Liver (tissue), 9 donors: ENCODE measurements around the gene GRID1. TPM values are rescaled to one million over a fixed set of nuclear protein-coding genes. Genes with fewer than 3 reads are reported as not detected.

ENCODE experiments used
- DNase-seq: peaks from one replicate; pipeline ENCODE4 v3.0.0-alpha.2; 2017; ENCODE audit warnings: low spot score
- H3K27ac ChIP-seq, 2 donors: one replicate each; pipeline ENCODE4 v1.7.0; 2013; ENCODE audit warnings: inconsistent platforms in 2 of 2, low read length in 2 of 2, control low read depth in 1 of 2, low read depth in 1 of 2, mild to moderate bottlenecking in 1 of 2
- H3K27me3 ChIP-seq, 4 donors: one replicate each; pipeline versions ENCODE4 v1.6.1 to v1.7.0; 2013; ENCODE audit warnings: low read length in 3 of 4, inconsistent platforms in 1 of 4, mild to moderate bottlenecking in 1 of 4, moderate library complexity in 1 of 4; ENCODE audit not compliant: control insufficient read depth in 4 of 4, insufficient read depth in 4 of 4
- H3K36me3 ChIP-seq, 4 donors: one replicate each; pipeline versions ENCODE4 v1.6.1 to v1.7.0; 2013; ENCODE audit warnings: low read length in 3 of 4, mild to moderate bottlenecking in 3 of 4, low read depth in 1 of 4, moderate library complexity in 1 of 4; ENCODE audit not compliant: control insufficient read depth in 4 of 4, insufficient read depth in 3 of 4
- H3K4me1 ChIP-seq, 4 donors: one replicate each; pipeline versions ENCODE4 v1.6.1 to v1.7.0; 2013; ENCODE audit warnings: low read length in 3 of 4, mild to moderate bottlenecking in 3 of 4, moderate library complexity in 1 of 4; ENCODE audit not compliant: control insufficient read depth in 4 of 4, insufficient read depth in 4 of 4
- H3K4me3 ChIP-seq, 3 donors: one replicate each; pipeline versions ENCODE4 v1.6.1 to v1.7.0; 2013; ENCODE audit warnings: low read length in 3 of 3, control low read depth in 1 of 3, low read depth in 1 of 3, mild to moderate bottlenecking in 1 of 3
- H3K9ac ChIP-seq, 2 donors: one replicate each; pipeline ENCODE4 v1.7.0; 2013; ENCODE audit warnings: low read length in 2 of 2, mild to moderate bottlenecking in 2 of 2, moderate library complexity in 2 of 2, control low read depth in 1 of 2, low read depth in 1 of 2
- H3K9me3 ChIP-seq, 4 donors: one replicate each; pipeline versions ENCODE4 v1.6.1 to v1.7.0; 2013; ENCODE audit warnings: low read length in 3 of 4; ENCODE audit not compliant: control insufficient read depth in 4 of 4
- FOXA1 ChIP-seq: IDR thresholded peaks from 2 replicates; pipeline ENCODE4 v1.6.1; 2016; ENCODE audit warnings: antibody characterized with exemption
- FOXA2 ChIP-seq: IDR thresholded peaks from 2 replicates; pipeline ENCODE4 v1.6.1; 2016; ENCODE audit warnings: antibody characterized with exemption
- GABPA ChIP-seq, 2 donors: IDR thresholded peaks in 1 of 2; conservative IDR thresholded peaks in 1 of 2; 2 replicates each; pipeline ENCODE4 v1.6.1; 2016; ENCODE audit warnings: antibody characterized with exemption in 2 of 2, mild to moderate bottlenecking in 1 of 2, moderate library complexity in 1 of 2
- NR2F2 ChIP-seq: IDR thresholded peaks from 2 replicates; pipeline ENCODE4 v1.6.1; 2016; ENCODE audit warnings: antibody characterized with exemption
- RAD21 ChIP-seq, 2 donors: IDR thresholded peaks; 2 replicates each; pipeline ENCODE4 v1.6.1; 2016; ENCODE audit warnings: antibody characterized with exemption in 2 of 2, mild to moderate bottlenecking in 2 of 2
- RXRA ChIP-seq, 2 donors: IDR thresholded peaks; 2 replicates each; pipeline ENCODE4 v1.6.1; 2017 to 2018; ENCODE audit warnings: antibody characterized with exemption in 2 of 2, mild to moderate bottlenecking in 1 of 2
- TAF1 ChIP-seq: conservative IDR thresholded peaks from 2 replicates; pipeline ENCODE4 v1.6.1; 2016; ENCODE audit warnings: antibody characterized with exemption, mild to moderate bottlenecking
- WGBS: extraction: QIAGEN DNeasy Blood & Tissue Kit; methylation state at CpG from one replicate; pipeline ENCODE4 v1.1.7; 2013; 5-methylcytosine and 5-hydroxymethylcytosine counted together
- polyA plus RNA-seq, 2 donors: library from polyadenylated mRNA; stranded (reverse) in 1 of 2; unstranded in 1 of 2; fragments of 200-250 nt in 1 of 2; fragments of >200 nt in 1 of 2; fragmentation: Nextera tagmentation in 1 of 2; extraction: Ambion mirVana in 1 of 2; gene quantifications; one replicate each; pipeline versions ENCODE4 v1.2.1 to v1.2.3, GENCODE V29; 2013 to 2015
- total RNA-seq, 2 donors: library from RNA; depleted of rRNA; stranded (reverse); fragments of >200 nt; gene quantifications; one replicate each; pipeline ENCODE4 v1.2.3, GENCODE V29; 2014
- TF ChIP-seq, protein P1 (sequence below): IDR thresholded peaks from 2 replicates; pipeline ENCODE4 v1.6.1; 2016; ENCODE audit warnings: antibody characterized with exemption
- TF ChIP-seq, protein P2 (sequence below): IDR thresholded peaks from 2 replicates; pipeline ENCODE4 v1.6.1; 2016; ENCODE audit warnings: antibody characterized with exemption
- TF ChIP-seq, protein P3 (sequence below): fragments of 150-350 bp; IDR thresholded peaks from 2 replicates; pipeline ENCODE4 v1.5.1; 2017; ENCODE audit warnings: improper control_type of control experiment, low read depth, low read length; ENCODE audit not compliant: missing input control
- TF ChIP-seq, protein P4 (sequence below): IDR thresholded peaks from 2 replicates; pipeline ENCODE4 v1.6.1; 2016; ENCODE audit warnings: antibody characterized with exemption
- TF ChIP-seq, protein P5 (sequence below): IDR thresholded peaks from 2 replicates; pipeline ENCODE4 v1.6.1; 2016; ENCODE audit warnings: antibody characterized with exemption, mild to moderate bottlenecking
- donor health status: healthy.
- donor health status: healthy.
- donor health status: healthy.
- donor health status: healthy.
- donor health status: healthy.

Gene GRID1
- total and polyA plus RNA-seq, 4 donors, result 0.09 to 0.17 (median 0.14) TPM; not detected in 1

DNA sequence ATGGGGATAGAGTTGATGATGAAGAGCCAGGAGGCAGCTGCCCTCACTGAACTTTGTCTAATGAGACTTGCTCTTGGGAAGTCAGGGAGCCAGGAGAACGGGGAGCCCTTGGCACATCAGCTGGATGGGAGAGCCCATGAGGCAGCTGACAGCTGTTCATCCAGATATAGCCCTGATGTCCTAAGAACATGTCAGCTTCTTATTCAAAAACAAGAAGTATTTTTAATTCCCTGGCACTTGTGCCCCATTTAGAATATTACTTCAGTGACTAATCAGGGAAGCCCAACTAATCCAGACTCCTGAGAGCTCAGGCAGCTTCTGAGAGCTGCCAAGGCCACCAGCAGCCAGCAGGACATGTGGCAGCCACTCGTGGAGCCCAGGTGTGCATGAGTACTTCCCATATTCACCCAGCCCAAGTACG is 363.4 kb downstream of the GRID1 start:
- H3K4me1 ChIP-seq, result peaks cover 0 to 4% (median 0%) of the 10 kb centered on the region in 4 donors
- 78% methylated on average over 3 of the region's 3 CpGs for WGBS

DNA sequence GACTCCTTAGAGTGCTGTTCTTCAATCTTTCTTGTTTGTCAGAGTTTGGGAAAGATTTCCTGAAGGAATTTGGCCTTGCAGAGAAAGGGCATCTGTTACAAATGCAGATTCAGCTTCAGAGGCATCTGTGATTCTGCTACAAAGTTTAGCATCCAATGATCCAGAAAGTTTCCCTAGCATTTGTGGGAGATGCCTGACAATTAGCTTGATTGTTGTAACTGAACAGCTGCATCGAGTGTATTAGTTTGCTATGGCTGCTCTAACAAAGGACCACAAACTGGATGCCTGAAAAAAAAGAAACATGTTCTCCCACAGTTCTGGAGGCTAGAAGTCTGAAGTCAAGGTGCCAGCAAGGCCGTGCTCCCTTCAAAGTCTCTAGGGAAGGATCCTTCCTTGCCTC is 365.1 kb downstream of the GRID1 start:
- no peak overlapping the region for H3K4me3 ChIP-seq
- H3K36me3 ChIP-seq, result no peaks in the 10 kb centered on the region
- H3K4me1 ChIP-seq, result peaks cover 0 to 4% (median 0%) of the 10 kb centered on the region in 4 donors
- no peak overlapping the region for H3K9ac ChIP-seq
- H3K27ac ChIP-seq, result no peak overlapping the region
- WGBS, result 78% methylated on average over 2 of the region's 2 CpGs
- H3K9me3 ChIP-seq, result no peaks in the 10 kb centered on the region
- no peak for DNase-seq
- no peaks in the 10 kb centered on the region for H3K27me3 ChIP-seq
- TF ChIP-seq FOXA2, result no peak
- TF ChIP-seq TAF1, result no peak
- TF ChIP-seq FOXA1, result no peak
- TF ChIP-seq, protein P1, sequence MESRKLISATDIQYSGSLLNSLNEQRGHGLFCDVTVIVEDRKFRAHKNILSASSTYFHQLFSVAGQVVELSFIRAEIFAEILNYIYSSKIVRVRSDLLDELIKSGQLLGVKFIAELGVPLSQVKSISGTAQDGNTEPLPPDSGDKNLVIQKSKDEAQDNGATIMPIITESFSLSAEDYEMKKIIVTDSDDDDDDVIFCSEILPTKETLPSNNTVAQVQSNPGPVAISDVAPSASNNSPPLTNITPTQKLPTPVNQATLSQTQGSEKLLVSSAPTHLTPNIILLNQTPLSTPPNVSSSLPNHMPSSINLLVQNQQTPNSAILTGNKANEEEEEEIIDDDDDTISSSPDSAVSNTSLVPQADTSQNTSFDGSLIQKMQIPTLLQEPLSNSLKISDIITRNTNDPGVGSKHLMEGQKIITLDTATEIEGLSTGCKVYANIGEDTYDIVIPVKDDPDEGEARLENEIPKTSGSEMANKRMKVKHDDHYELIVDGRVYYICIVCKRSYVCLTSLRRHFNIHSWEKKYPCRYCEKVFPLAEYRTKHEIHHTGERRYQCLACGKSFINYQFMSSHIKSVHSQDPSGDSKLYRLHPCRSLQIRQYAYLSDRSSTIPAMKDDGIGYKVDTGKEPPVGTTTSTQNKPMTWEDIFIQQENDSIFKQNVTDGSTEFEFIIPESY, result no peak
- TF ChIP-seq NR2F2, result no peak
- no peak for TF ChIP-seq GABPA (IDR thresholded peaks at IDR 0.05 in 1 of 2, conservative IDR thresholded peaks at IDR 0.05 in 1 of 2)
- TF ChIP-seq, protein P2, sequence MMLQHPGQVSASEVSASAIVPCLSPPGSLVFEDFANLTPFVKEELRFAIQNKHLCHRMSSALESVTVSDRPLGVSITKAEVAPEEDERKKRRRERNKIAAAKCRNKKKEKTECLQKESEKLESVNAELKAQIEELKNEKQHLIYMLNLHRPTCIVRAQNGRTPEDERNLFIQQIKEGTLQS, result no peak
- TF ChIP-seq, protein P3, sequence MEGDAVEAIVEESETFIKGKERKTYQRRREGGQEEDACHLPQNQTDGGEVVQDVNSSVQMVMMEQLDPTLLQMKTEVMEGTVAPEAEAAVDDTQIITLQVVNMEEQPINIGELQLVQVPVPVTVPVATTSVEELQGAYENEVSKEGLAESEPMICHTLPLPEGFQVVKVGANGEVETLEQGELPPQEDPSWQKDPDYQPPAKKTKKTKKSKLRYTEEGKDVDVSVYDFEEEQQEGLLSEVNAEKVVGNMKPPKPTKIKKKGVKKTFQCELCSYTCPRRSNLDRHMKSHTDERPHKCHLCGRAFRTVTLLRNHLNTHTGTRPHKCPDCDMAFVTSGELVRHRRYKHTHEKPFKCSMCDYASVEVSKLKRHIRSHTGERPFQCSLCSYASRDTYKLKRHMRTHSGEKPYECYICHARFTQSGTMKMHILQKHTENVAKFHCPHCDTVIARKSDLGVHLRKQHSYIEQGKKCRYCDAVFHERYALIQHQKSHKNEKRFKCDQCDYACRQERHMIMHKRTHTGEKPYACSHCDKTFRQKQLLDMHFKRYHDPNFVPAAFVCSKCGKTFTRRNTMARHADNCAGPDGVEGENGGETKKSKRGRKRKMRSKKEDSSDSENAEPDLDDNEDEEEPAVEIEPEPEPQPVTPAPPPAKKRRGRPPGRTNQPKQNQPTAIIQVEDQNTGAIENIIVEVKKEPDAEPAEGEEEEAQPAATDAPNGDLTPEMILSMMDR, result no peak
- TF ChIP-seq RAD21 (IDR thresholded peaks at IDR 0.05), result no peak

More for the DNA sequence above, 363.4 kb downstream of the GRID1 start:
- H3K9ac ChIP-seq, result no peak overlapping the region
- H3K36me3 ChIP-seq, result no peaks in the 10 kb centered on the region
- no peaks in the 10 kb centered on the region for H3K9me3 ChIP-seq
- no peak overlapping the region for H3K27ac ChIP-seq
- DNase-seq, result no peak
- no peak overlapping the region for H3K4me3 ChIP-seq
- H3K27me3 ChIP-seq, result no peaks in the 10 kb centered on the region
- TF ChIP-seq FOXA2 (no peak), TAF1 (no peak), FOXA1 (no peak), GABPA (IDR thresholded peaks at IDR 0.05 in 1 of 2, conservative IDR thresholded peaks at IDR 0.05 in 1 of 2) (no peak), RXRA (IDR thresholded peaks at IDR 0.05) (no peak), RAD21 (IDR thresholded peaks at IDR 0.05) (no peak), NR2F2 (no peak)
- TF ChIP-seq, protein P3, result no peak
- TF ChIP-seq, protein P4, sequence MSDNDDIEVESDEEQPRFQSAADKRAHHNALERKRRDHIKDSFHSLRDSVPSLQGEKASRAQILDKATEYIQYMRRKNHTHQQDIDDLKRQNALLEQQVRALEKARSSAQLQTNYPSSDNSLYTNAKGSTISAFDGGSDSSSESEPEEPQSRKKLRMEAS, result no peak
- TF ChIP-seq, protein P2, result no peak
- TF ChIP-seq, protein P5, sequence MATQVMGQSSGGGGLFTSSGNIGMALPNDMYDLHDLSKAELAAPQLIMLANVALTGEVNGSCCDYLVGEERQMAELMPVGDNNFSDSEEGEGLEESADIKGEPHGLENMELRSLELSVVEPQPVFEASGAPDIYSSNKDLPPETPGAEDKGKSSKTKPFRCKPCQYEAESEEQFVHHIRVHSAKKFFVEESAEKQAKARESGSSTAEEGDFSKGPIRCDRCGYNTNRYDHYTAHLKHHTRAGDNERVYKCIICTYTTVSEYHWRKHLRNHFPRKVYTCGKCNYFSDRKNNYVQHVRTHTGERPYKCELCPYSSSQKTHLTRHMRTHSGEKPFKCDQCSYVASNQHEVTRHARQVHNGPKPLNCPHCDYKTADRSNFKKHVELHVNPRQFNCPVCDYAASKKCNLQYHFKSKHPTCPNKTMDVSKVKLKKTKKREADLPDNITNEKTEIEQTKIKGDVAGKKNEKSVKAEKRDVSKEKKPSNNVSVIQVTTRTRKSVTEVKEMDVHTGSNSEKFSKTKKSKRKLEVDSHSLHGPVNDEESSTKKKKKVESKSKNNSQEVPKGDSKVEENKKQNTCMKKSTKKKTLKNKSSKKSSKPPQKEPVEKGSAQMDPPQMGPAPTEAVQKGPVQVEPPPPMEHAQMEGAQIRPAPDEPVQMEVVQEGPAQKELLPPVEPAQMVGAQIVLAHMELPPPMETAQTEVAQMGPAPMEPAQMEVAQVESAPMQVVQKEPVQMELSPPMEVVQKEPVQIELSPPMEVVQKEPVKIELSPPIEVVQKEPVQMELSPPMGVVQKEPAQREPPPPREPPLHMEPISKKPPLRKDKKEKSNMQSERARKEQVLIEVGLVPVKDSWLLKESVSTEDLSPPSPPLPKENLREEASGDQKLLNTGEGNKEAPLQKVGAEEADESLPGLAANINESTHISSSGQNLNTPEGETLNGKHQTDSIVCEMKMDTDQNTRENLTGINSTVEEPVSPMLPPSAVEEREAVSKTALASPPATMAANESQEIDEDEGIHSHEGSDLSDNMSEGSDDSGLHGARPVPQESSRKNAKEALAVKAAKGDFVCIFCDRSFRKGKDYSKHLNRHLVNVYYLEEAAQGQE, result no peak
- TF ChIP-seq, protein P1, result no peak
